GM12891 (cell line): ENCODE results near the gene ADGRD2.

Experiments
- PAX5 ChIP-seq: IDR thresholded peaks from 2 replicates; pipeline ENCODE4 v1.6.1; 2011; ENCODE audit warnings: low read length, moderate library complexity, mild to moderate bottlenecking; ENCODE audit not compliant: insufficient read depth, severe bottlenecking
- POLR2A ChIP-seq: IDR thresholded peaks from 2 replicates; pipeline ENCODE4 v1.6.1; 2011; ENCODE audit warnings: low read depth, low read length, control low read depth
- POLR2AphosphoS5 ChIP-seq: IDR thresholded peaks from 2 replicates; pipeline ENCODE4 v1.6.1; 2011; ENCODE audit warnings: low read depth, low read length, control low read depth
- TAF1 ChIP-seq: IDR thresholded peaks from 2 replicates; pipeline ENCODE4 v1.6.1; 2011; ENCODE audit warnings: low read depth, low read length, control low read depth

DNA sequence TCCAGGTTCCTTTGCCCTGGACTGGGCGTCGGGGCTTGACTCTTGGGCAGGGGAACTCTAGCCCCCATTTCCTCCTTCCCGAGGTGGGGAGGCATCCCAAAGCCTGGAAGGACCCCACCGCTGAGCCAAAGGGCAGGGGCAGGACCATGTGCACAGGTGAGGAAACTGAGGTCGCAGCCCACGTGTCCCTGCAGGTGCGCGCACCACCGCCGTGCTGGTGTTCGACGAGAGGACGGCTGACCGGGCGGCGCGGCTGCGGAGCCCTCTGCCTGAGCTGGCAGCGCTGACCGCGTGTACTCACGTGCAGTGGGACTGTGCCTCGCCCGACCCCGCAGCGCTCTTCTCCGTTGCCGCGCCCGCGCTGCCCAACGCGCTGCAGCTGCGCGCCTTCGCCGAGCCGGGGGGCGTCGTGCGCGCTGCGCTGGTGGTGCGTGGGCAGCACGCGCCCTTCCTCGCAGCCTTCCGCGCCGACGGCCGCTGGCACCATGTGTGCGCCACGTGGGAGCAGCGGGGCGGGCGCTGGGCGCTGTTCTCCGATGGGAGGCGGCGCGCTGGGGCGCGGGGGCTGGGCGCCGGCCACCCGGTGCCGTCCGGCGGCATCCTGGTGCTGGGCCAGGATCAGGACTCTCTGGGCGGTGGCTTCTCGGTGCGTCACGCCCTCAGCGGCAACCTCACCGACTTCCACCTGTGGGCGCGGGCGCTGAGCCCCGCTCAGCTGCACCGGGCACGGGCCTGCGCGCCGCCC lies 2.8 kb downstream of the ADGRD2 start:
- TF ChIP-seq POLR2AphosphoS5 (no peak), POLR2A (no peak), TAF1 (no peak), PAX5 (no peak)
